ENCODE data around the gene LORICRIN. TPM values are rescaled to one million over a fixed set of nuclear protein-coding genes. Genes with fewer than 3 reads are reported as not detected.

Gene LORICRIN
- total and polyA plus RNA-seq, 9 donors, result 0.07 to 0.25 TPM; not detected in 7

DNA sequence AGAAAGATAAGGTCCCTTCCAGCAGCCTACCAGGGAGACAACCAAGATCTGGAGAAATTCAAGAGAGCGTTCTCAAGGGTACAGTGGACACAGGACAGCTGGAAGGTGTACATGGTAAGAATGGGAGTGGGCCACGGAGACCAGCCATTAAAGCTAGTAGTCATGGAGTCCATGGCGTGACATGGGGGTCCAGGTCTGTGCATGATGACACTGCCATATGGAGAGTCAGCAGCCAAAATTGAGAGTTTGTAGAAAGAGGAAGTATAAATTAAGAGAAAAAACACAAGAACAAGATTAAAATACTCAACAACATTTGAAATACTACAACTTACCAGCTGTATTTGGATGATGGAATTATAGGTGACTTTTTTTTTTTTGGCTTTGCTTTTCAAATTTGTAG is 7.9 kb upstream of the LORICRIN start:
- Histone ChIP-seq H3K36me3 (no peaks in the 10 kb centered on the region), H3K9me3 (no peaks in the 10 kb centered on the region), H3K4me3 (no peak overlapping the region), H3K27me3 (no peaks in the 10 kb centered on the region), H3K27ac (no peak overlapping the region), H3K4me1 (ENCODE audit: insufficient read depth) (no peaks in the 10 kb centered on the region)
- intact Hi-C loops (cut with DNase I), result no loop called here
- 90 to 96% (median 95%) methylated on average over 3 of the region's 3 CpGs for WGBS, 3 donors
- DNase-seq, result no peak
- TF ChIP-seq, protein P1, sequence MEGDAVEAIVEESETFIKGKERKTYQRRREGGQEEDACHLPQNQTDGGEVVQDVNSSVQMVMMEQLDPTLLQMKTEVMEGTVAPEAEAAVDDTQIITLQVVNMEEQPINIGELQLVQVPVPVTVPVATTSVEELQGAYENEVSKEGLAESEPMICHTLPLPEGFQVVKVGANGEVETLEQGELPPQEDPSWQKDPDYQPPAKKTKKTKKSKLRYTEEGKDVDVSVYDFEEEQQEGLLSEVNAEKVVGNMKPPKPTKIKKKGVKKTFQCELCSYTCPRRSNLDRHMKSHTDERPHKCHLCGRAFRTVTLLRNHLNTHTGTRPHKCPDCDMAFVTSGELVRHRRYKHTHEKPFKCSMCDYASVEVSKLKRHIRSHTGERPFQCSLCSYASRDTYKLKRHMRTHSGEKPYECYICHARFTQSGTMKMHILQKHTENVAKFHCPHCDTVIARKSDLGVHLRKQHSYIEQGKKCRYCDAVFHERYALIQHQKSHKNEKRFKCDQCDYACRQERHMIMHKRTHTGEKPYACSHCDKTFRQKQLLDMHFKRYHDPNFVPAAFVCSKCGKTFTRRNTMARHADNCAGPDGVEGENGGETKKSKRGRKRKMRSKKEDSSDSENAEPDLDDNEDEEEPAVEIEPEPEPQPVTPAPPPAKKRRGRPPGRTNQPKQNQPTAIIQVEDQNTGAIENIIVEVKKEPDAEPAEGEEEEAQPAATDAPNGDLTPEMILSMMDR (IDR thresholded peaks at IDR 0.05), result no peak
- TF ChIP-seq EP300 (IDR thresholded peaks at IDR 0.05), result no peak
- no peak for TF ChIP-seq POLR2A (IDR thresholded peaks at IDR 0.05)

GRCh38 chr1:153251988-153252387 is 7.5 kb upstream of the LORICRIN start:
- no peaks in the 10 kb centered on the region for H3K4me1 ChIP-seq (ENCODE audit: insufficient read depth)
- no peak overlapping the region for H3K4me3 ChIP-seq
- H3K27me3 ChIP-seq, result no peaks in the 10 kb centered on the region
- no peak overlapping the region for H3K27ac ChIP-seq
- DNase-seq, result no peak
- H3K36me3 ChIP-seq, result no peaks in the 10 kb centered on the region
- WGBS, 3 donors, result 79 to 86% (median 85%) methylated on average over 4 of the region's 4 CpGs
- H3K9me3 ChIP-seq, result no peaks in the 10 kb centered on the region
- no peak for TF ChIP-seq EP300 (IDR thresholded peaks at IDR 0.05)
- TF ChIP-seq POLR2A (IDR thresholded peaks at IDR 0.05), result no peak
- TF ChIP-seq, protein P1 (IDR thresholded peaks at IDR 0.05), result no peak
- intact Hi-C loops (cut with DNase I), result no loop called here

- intact Hi-C loops (cut with DNase I), result no loop called here
- TF ChIP-seq, protein P1 (IDR thresholded peaks at IDR 0.05), result no peak
- TF ChIP-seq EP300 (IDR thresholded peaks at IDR 0.05), result no peak
- no peak for TF ChIP-seq POLR2A (IDR thresholded peaks at IDR 0.05)
- no peak overlapping the region for H3K27ac ChIP-seq
- no peak for DNase-seq
- H3K27me3 ChIP-seq, result no peaks in the 10 kb centered on the region
- no peak overlapping the region for H3K4me3 ChIP-seq
- no peaks in the 10 kb centered on the region for H3K9me3 ChIP-seq
- no peaks in the 10 kb centered on the region for H3K36me3 ChIP-seq
- H3K4me1 ChIP-seq (ENCODE audit: insufficient read depth), result no peaks in the 10 kb centered on the region
- WGBS, 3 donors, result 89 to 95% (median 91%) methylated on average over 2 of the region's 2 CpGs
Measured at GRCh38 chr1:153253076-153253475, 6.4 kb upstream of the LORICRIN start.

GRCh38 chr1:153253693-153254092 is 5.8 kb upstream of the LORICRIN start:
- no peaks in the 10 kb centered on the region for H3K36me3 ChIP-seq
- H3K4me1 ChIP-seq (ENCODE audit: insufficient read depth), result no peaks in the 10 kb centered on the region
- intact Hi-C loops (cut with DNase I), result no loop called here
- H3K27ac ChIP-seq, result no peak overlapping the region
- H3K27me3 ChIP-seq, result no peaks in the 10 kb centered on the region
- TF ChIP-seq, protein P1 (IDR thresholded peaks at IDR 0.05), result no peak
- TF ChIP-seq POLR2A (IDR thresholded peaks at IDR 0.05), result no peak
- TF ChIP-seq EP300 (IDR thresholded peaks at IDR 0.05), result no peak
- 41 to 68% (median 45%) methylated on average over 1 of the region's 1 CpG for WGBS, 3 donors
- H3K9me3 ChIP-seq, result no peaks in the 10 kb centered on the region
- no peak for DNase-seq
- H3K4me3 ChIP-seq, result no peak overlapping the region

Measured in ovary (tissue), 9 donors.